Activated CD4-positive, CD25-positive, alpha-beta regulatory T cell treated with anti-CD3 and anti-CD28 coated beads, Interleukin-2, amount 50 U/mL, for 72 hours (primary cell): Measurements from ENCODE around the gene TMPRSS11F.

Experiments used
- DNase-seq: peaks from one replicate; pipeline ENCODE4 v3.0.0; 2021

Gene TMPRSS11F

GRCh38 chr4:68077301-68077700 is 52.4 kb downstream of the TMPRSS11F start:
- DNase-seq, result no peak

DNA sequence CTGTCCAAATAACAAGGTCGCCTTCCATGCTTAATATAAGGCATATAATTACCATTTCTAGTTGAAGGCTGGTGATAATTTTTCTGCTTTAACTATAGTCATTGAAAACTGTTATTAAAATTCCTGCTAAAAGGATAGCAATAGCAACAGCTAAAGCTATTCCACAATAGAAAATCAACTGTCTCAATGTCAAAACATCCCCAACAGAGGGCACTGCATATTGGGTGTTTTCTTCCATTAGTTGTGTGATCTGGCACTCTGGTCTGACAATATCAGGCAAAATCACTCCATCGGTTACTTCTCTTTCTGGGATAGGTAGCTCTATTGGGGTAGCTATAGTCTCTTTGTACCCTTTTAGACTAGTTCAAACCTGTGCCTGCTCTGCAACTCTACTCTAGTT is 53.5 kb downstream of the TMPRSS11F start:
- DNase-seq, result no peak

- DNase-seq, result no peak
These were observed 55.3 kb downstream of the TMPRSS11F start for GRCh38 chr4:68074397-68074796.

- no peak for DNase-seq
These were observed 59.4 kb downstream of the TMPRSS11F start for GRCh38 chr4:68070302-68070701.

GRCh38 chr4:68062501-68062900 is 67.2 kb downstream of the TMPRSS11F start:
- no peak for DNase-seq

DNA sequence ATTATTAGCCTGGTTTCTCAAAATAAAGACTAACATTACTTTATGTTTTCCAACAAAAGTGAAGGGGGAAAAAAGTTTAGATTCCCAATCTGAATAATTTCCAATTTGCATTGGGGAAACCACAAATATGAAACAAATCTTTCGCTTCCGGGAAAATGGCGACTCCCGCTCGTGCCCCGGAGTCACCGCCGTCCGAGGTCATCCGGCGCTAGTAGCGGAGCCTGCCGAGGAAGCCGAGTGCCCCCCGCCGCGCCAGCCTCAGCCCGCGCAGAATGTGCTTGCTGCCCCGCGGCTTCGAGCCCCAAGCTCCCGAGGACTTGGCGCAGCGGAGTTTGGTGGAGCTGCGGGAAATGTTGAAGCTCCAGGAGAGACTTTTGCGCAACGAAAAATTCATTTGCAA is 91.4 kb downstream of the TMPRSS11F start:
- DNase-seq, result no peak

DNA sequence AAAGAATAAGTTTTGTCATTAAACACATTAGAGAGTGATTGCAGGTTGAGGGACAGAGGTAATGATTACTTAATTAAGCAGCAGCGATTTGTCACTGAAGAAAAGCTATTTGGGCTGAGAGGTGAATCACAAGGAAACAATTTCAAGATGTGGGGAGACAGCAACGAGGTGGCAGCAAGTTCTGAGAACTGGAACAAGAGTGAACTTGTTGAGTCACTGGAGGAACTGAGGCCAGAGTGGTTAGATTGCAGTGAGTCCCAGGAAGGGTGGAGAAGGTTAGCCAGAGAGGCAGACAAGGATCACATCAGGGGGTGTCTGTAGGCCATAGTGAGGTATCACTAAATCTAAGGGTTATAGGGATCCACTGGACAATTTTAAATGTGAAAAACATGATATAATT is 108.5 kb downstream of the TMPRSS11F start:
- DNase-seq, result no peak

GRCh38 chr4:68011684-68012083 is 118.0 kb downstream of the TMPRSS11F start:
- no peak for DNase-seq
